GM19193 (cell line): ENCODE data around the gene PIGA.

ENCODE experiments used
- POLR2A ChIP-seq: IDR thresholded peaks from 4 replicates; pipeline ENCODE4 v1.6.1; 2011; ENCODE audit not compliant: insufficient read depth, insufficient read length; ENCODE audit errors: extremely low read depth

The PIGA gene

GRCh38 chrX:15336023-15336413 lies 695 bp upstream of the PIGA start:
- TF ChIP-seq POLR2A: no peak

DNA sequence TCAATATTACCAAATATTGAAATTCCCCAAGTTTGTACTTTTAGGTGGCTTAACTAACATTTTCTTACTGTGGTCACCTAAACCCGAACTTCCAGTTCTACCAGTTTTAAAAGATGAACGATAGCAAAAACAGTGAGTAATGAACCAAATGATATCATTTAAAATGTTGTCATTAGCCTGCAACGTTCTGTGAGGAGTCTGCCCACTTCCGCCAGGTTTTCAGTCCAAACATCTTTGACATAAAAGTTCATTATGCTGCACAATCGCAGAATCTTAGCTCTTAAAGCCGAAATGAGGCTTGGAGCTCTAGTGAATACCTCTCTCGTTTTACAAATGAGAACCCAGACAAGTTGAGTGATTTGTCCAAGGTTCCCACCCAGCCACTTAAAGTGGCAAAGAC lies 762 bp downstream of the PIGA start:
- TF ChIP-seq POLR2A: no peak

- no peak for TF ChIP-seq POLR2A
Observed at GRCh38 chrX:15328821-15329220, 6.5 kb downstream of the PIGA start.

GRCh38 chrX:15328131-15328530 lies 7.2 kb downstream of the PIGA start:
- no peak for TF ChIP-seq POLR2A

- no peak for TF ChIP-seq POLR2A
Observed at GRCh38 chrX:15322472-15322871, 12.9 kb downstream of the PIGA start.

DNA sequence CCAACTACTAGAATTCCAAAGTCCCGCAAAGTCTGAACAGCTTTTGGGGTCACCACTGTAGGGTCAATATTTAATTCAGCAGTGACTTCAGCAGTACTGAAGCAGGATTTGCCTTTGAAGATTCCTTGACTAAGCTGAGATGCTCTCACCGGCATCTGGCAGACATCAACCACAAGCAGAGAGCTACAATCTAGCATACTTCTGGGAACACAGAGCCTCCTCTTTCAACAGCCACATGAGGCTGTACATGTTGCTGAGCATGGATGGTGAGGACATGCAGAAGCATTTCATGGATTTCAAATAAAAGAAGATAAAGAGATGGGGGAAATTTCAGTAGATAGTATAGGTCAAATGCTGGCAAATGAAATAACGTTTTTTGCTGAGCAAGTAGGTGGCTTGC lies 13.3 kb downstream of the PIGA start:
- no peak for TF ChIP-seq POLR2A

- TF ChIP-seq POLR2A: no peak
Observed at GRCh38 chrX:15321447-15321846, 13.9 kb downstream of the PIGA start.

DNA sequence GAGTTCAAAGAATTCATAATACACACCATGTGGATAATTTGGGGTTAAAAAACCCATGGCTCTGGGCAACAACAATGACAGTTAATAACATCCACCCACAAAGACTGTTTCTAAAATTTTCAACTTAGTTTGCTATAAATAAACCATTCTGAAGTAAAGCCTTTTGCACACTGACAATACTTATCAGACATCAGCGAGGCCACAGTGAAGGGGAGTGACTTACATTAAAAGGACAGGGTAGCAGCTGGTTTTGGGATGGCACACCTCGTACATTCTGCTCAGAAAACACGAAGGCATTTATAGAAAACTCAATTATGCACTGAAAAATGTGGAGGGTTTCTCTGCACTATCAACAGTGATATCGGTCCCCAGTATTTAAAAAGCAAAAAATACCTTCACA lies 15.0 kb downstream of the PIGA start:
- TF ChIP-seq POLR2A: no peak

- no peak for TF ChIP-seq POLR2A
Observed at GRCh38 chrX:15319075-15319474, 16.2 kb downstream of the PIGA start.

DNA sequence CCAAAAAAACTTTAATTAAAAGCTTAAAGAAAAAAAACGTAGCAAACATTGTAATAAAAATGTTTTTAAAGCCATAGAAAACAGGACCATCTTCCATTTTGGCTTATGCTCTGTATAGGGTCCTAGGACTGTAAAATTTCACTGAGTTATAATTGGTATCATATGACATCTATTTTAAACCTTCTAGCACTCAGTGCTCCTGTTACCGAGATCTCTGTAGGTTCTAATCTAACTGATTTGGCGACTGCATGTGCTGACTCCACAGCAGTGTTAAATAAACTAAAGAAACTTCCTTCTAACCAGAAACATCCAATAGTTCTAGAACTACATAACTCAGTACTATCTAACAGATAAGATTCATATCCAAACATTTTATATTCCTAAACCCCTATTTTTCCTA lies 19.8 kb downstream of the PIGA start, which contains the start of gene ASB11:
ASB11 (minus strand) TSS at position 132 of the 400 bp plus-strand sequence; CDS start at position 97, 35 bp downstream.
- TF ChIP-seq POLR2A: no peak

DNA sequence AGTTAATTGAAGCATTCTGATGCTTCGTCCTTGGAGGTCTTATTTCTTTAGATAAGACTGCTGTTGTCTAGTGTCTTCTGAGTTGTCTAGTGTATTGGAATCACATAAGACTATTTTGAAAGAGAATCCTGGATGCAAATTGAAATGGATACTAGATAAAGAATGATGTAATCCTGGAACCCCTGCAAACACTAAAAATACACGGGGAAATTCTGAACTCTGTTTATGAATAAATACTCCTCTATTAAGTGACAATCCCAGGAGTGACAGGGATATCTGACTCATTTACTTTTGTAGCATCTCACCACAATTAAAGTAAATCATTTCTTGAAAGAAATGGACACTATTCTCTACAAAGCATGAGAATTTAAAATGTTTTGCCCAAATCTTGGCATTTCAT lies 20.9 kb downstream of the PIGA start:
- no peak for TF ChIP-seq POLR2A

GRCh38 chrX:15311119-15311518 lies 24.2 kb downstream of the PIGA start:
- no peak for TF ChIP-seq POLR2A

GRCh38 chrX:15310117-15310516 lies 25.2 kb downstream of the PIGA start:
- no peak for TF ChIP-seq POLR2A

DNA sequence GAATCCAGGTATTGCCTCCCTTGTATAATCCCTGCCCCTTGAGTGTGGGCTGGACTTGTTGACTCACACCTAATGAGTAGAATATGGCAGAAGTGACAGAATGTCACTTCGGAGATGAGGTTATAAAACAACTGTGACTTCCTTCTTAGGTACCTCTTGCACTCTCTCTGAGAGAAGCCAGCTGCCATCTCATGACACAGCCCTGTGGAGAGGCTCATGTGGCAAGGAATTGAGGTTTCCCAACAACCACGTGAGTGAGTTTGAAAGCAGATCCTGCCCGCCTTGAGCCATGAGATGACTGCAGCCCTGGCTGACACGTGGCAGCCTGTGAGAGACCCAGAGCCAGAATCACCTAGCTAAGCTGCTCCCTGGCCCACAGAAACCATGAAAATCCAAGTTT lies 33.4 kb downstream of the PIGA start:
- no peak for TF ChIP-seq POLR2A

GRCh38 chrX:15299941-15300851 lies 35.1 kb downstream of the PIGA start:
- TF ChIP-seq POLR2A: no peak

GRCh38 chrX:15298780-15299179 lies 36.5 kb downstream of the PIGA start:
- no peak for TF ChIP-seq POLR2A
